Adrenal gland (tissue), 12 donors: Measurements from ENCODE around the gene DLGAP4. TPM values are rescaled to one million over a fixed set of nuclear protein-coding genes. Genes with fewer than 3 reads are reported as not detected.

Experiments
- DNase-seq, 7 donors: peaks; one replicate each; pipeline ENCODE4 v3.0.0-alpha.2; 2019 to 2020
- H3K27ac ChIP-seq, 5 donors: fragments of 200-600 bp; sonication (generic) in 4 of 5; 1 replicate in 3 of 5; 2 replicates in 2 of 5; pipeline versions ENCODE4 v1.5.1 to v1.8.0; 2016 to 2020; ENCODE audit warnings: mild to moderate bottlenecking in 1 of 5
- H3K27me3 ChIP-seq: fragments of 200-600 bp; 2 replicates; pipeline ENCODE4 v1.8.0; 2021
- H3K36me3 ChIP-seq, 2 donors: fragments of 200-600 bp; replicated peaks in 1 of 2; 1 replicate in 1 of 2; 2 replicates in 1 of 2; pipeline versions ENCODE4 v1.5.1 to v1.8.0; 2018 to 2022
- H3K4me1 ChIP-seq, 2 donors: fragments of 200-600 bp; replicated peaks in 1 of 2; 1 replicate in 1 of 2; 2 replicates in 1 of 2; pipeline versions ENCODE4 v1.5.1 to v1.8.0; 2018 to 2021
- H3K4me3 ChIP-seq, 4 donors: fragments of 200-600 bp; sonication (generic) in 3 of 4; one replicate each; pipeline ENCODE4 v1.5.1; 2016 to 2018
- H3K9me3 ChIP-seq, 3 donors: fragments of 200-600 bp; sonication (generic) in 1 of 3; replicated peaks in 1 of 3; 1 replicate in 2 of 3; 2 replicates in 1 of 3; pipeline versions ENCODE4 v1.5.1 to v1.8.0; 2016 to 2021
- CTCF ChIP-seq, 6 experiments: fragments of 450-650 bp in 4 of 6; fragments of 200-600 bp in 2 of 6; sonication (generic) in 1 of 6; IDR thresholded peaks; 1 replicate in 5 of 6; 2 replicates in 1 of 6; pipeline versions ENCODE4 v1.5.1 to v1.8.0; 2016 to 2021; ENCODE audit warnings: antibody characterized with exemption in 6 of 6, mild to moderate bottlenecking in 2 of 6, moderate library complexity in 1 of 6
- POLR2A ChIP-seq, 2 donors: fragments of 450-650 bp; IDR thresholded peaks; one replicate each; pipeline ENCODE4 v1.6.1; 2017; ENCODE audit warnings: antibody characterized with exemption in 2 of 2, mild to moderate bottlenecking in 2 of 2, moderate library complexity in 1 of 2
- WGBS, 4 donors: extraction: QIAGEN DNeasy Blood & Tissue Kit in 2 of 4; methylation state at CpG; one replicate each; pipeline versions ENCODE4 v1.1.5 to v1.1.7; 2013 to 2017; 5-methylcytosine and 5-hydroxymethylcytosine counted together
- intact Hi-C, 2 donors: fragments of 100-400 bp; cut with DNase I; formaldehyde crosslinking; loops; one replicate each; pipeline versions ENCODE4 v1.14.1 to v1.15.0; 2022 to 2023
- polyA plus RNA-seq, 3 donors: library from polyadenylated mRNA; stranded (reverse); fragments of 200-250 nt in 2 of 3; fragments of 350-450 nt in 1 of 3; fragmentation: Illumina TruSeq in 1 of 3; extraction: RNeasy Lipid Tissue Mini Kit (QIAGEN cat#74804) in 1 of 3; gene quantifications; one replicate each; pipeline ENCODE4 v1.2.3, GENCODE V29; 2013 to 2014
- total RNA-seq, 9 donors: library from RNA; depleted of rRNA in 4 of 9; stranded (reverse); fragments of >200 nt in 4 of 9; fragments of 120-200 nt in 1 of 9; fragmentation: NEBNext Ultra II Directional in 1 of 9; extraction: Animal tissue kit (Norgen Biotek cat#: 25700) in 1 of 9; gene quantifications; one replicate each; pipeline versions ENCODE4 v1.1.0 to v1.2.4, GENCODE V29; 2013 to 2023
- donor health status: healthy with polysubstance abuse.
- donor health status: Bipolar disorder and iron deficiency.
- donor health status: DM: yes; HTN: yes; CAD: no.
- donor health status: DM: no; HTN: no; CAD: no.
- donor health status: DM: no; HTN: no; CAD: no.
- donor health status: DM: yes; HTN: yes; CAD: no.

Gene DLGAP4
- total and polyA plus RNA-seq, 12 donors: 13.5 to 95.2 (median 64.0) TPM

- Histone ChIP-seq H3K4me1 (no peaks in the 10 kb centered on the region), H3K27ac (no peak overlapping the region), H3K9me3 (no peaks in the 10 kb centered on the region), H3K4me3 (no peak overlapping the region), H3K27me3 (no peaks in the 10 kb centered on the region), H3K36me3 (no peaks in the 10 kb centered on the region)
- 83 to 87% (median 87%) methylated on average over 4 of the region's 4 CpGs for WGBS, 4 donors
- no peak for DNase-seq
- intact Hi-C loops: no loop called here
- TF ChIP-seq CTCF (IDR thresholded peaks at IDR 0.05) (no peak), POLR2A (IDR thresholded peaks at IDR 0.05) (no peak)
Measured at GRCh38 chr20:36336204-36336603, 30.1 kb downstream of the DLGAP4 start.

GRCh38 chr20:36336954-36337704 is 31.0 kb downstream of the DLGAP4 start:
- WGBS, 4 donors: 54 to 67% (median 62%) methylated on average over 13 of the region's 13 CpGs
- Histone ChIP-seq H3K4me1 (no peaks in the 10 kb centered on the region), H3K27ac (no peak overlapping the region), H3K4me3 (no peak overlapping the region), H3K9me3 (no peaks in the 10 kb centered on the region), H3K36me3 (no peaks in the 10 kb centered on the region), H3K27me3 (no peaks in the 10 kb centered on the region)
- TF ChIP-seq POLR2A (IDR thresholded peaks at IDR 0.05) (no peak), CTCF (IDR thresholded peaks at IDR 0.05) (no peak)
- no peak for DNase-seq
- intact Hi-C loops: no loop called here

- WGBS, 4 donors: 74 to 89% (median 85%) methylated on average over 3 to 4 of the region's 4 CpGs
- intact Hi-C loops: no loop called here
- no peak for DNase-seq
- Histone ChIP-seq H3K9me3 (no peaks in the 10 kb centered on the region), H3K4me3 (no peak overlapping the region), H3K36me3 (no peaks in the 10 kb centered on the region), H3K27ac (no peak overlapping the region), H3K27me3 (no peaks in the 10 kb centered on the region), H3K4me1 (no peaks in the 10 kb centered on the region)
- no peak for TF ChIP-seq CTCF (IDR thresholded peaks at IDR 0.05)
- TF ChIP-seq POLR2A (IDR thresholded peaks at IDR 0.05): no peak
Measured at GRCh38 chr20:36337886-36338285, 31.7 kb downstream of the DLGAP4 start.

- Histone ChIP-seq H3K4me1 (no peaks in the 10 kb centered on the region), H3K9me3 (no peaks in the 10 kb centered on the region), H3K27ac (no peak overlapping the region), H3K36me3 (no peaks in the 10 kb centered on the region), H3K4me3 (no peak overlapping the region), H3K27me3 (no peaks in the 10 kb centered on the region)
- 38 to 53% (median 40%) methylated on average over 11 to 24 of the region's 24 CpGs for WGBS, 4 donors
- DNase-seq: peak in 1 of 7 donors; percentile 22
- intact Hi-C loops: no loop called here
- TF ChIP-seq POLR2A (IDR thresholded peaks at IDR 0.05) (no peak), CTCF (IDR thresholded peaks at IDR 0.05) (no peak)
Measured at GRCh38 chr20:36339646-36340592, 33.8 kb downstream of the DLGAP4 start.
